Measurements from ENCODE around the gene AFTPH. TPM values are rescaled to one million over a fixed set of nuclear protein-coding genes. Genes with fewer than 3 reads are reported as not detected.

The AFTPH gene
- total and polyA plus RNA-seq, 9 of the 15 experiments (the other 6 are each of a cell fraction or from before 2014, with no cell fraction given), result 8.0 to 26.2 (median 13.8) TPM

GRCh38 chr2:64593035-64593655, 69.0 kb downstream of the AFTPH start:
- TF ChIP-seq RBM14 (IDR thresholded peaks at IDR 0.05; ENCODE audit: borderline replicate concordance, insufficient read depth, low read depth, low read length), result no peak
- no peak for TF ChIP-seq NFE2L1 (tag; IDR thresholded peaks at IDR 0.05; ENCODE audit: borderline replicate concordance, low read depth)
- no peak for TF ChIP-seq MYC (IDR thresholded peaks at IDR 0.05; ENCODE audit: low read depth, low read length)
- no peak for TF ChIP-seq MYC (CRISPR knock-in tag; IDR thresholded peaks at IDR 0.05; ENCODE audit: borderline replicate concordance, low read depth)
- TF ChIP-seq ESRRA (IDR thresholded peaks at IDR 0.05; ENCODE audit: borderline replicate concordance, low read depth), result no peak
- peak; percentile 34; the same call in 1 of the 2 replicates for TF ChIP-seq USF1 (CRISPR knock-in tag; IDR thresholded peaks at IDR 0.05)
- no peak for TF ChIP-seq SMARCE1 (IDR thresholded peaks at IDR 0.05)
- peak; percentile 60; the same call in 1 of the 2 replicates for TF ChIP-seq RAD51 (IDR thresholded peaks at IDR 0.05; ENCODE audit: borderline replicate concordance, low read depth)
- TF ChIP-seq NCOA1 (IDR thresholded peaks at IDR 0.05; ENCODE audit: low read depth), result no peak
- peak; percentile 71 for TF ChIP-seq TFE3 (CRISPR knock-in tag; IDR thresholded peaks at IDR 0.05)
- H3K9ac ChIP-seq (ENCODE audit: insufficient read depth in 1 of 2, low read depth in 2 of 2, low read length in 2 of 2), result no peak overlapping the region
- no peaks in the 10 kb centered on the region for H4K20me1 ChIP-seq (replicated peaks; ENCODE audit: control insufficient read depth, insufficient read depth, low read length)
- WGBS (ENCODE audit: insufficient coverage, low coverage, missing lambda C conversion rate), result 82% methylated on average over 4 of the region's 4 CpGs
- CTCF ChIA-PET (ENCODE audit: low intra/inter-chr PET ratio), result interaction anchor here (0.8 kb wide), 1 partner anchor 272 kb away, joined by 3 read pairs; no protein-coding TSS in a partner anchor
- FAIRE-seq (no peak), DNase-seq (ENCODE audit: extremely low read depth in 1 of 4, low spot score in 3 of 4) (no peak), ATAC-seq (no peak)
- H3K9me3 ChIP-seq (replicated peaks; ENCODE audit: control insufficient read depth, insufficient read depth, low read depth, low read length), result no peaks in the 10 kb centered on the region
- H3K36me3 ChIP-seq (ENCODE audit: control insufficient read depth, insufficient read depth, low read length), result peaks cover 22% of the 10 kb centered on the region; the same call in 2 of the 3 replicates
- H3K9me1 ChIP-seq (ENCODE audit: control insufficient read depth, insufficient read depth, low read length), result no peaks in the 10 kb centered on the region
- no TSS peak for BruUV-seq (replicated peaks)
- H3K4me1 ChIP-seq (replicated peaks in 1 of 2; ENCODE audit: control insufficient read depth in 2 of 2, insufficient read depth in 2 of 2, low read length in 2 of 2), result no peaks in the 10 kb centered on the region
- H3K27me3 ChIP-seq (ENCODE audit: control insufficient read depth in 2 of 2, insufficient read depth in 2 of 2, low read length in 2 of 2), result no peaks in the 10 kb centered on the region
- no peak overlapping the region for H2AFZ ChIP-seq (ENCODE audit: low read depth, low read length)
- in situ Hi-C loops (cut with MboI) (no loop called here), intact Hi-C loops (cut with micrococcal nuclease) (no loop called here)
- no peak overlapping the region for H3K4me2 ChIP-seq (ENCODE audit: insufficient read depth, low read length)
- H3K27ac ChIP-seq (ENCODE audit: extremely low read depth, low read depth, low read length), result no peak overlapping the region
- POLR2A ChIA-PET, result no interaction called here
- H3K4me3 ChIP-seq, result no peak overlapping the region
- H3K79me2 ChIP-seq (ENCODE audit: control insufficient read depth, insufficient read depth, low read length), result no peaks in the 10 kb centered on the region

Measured in K562 (cell line).